Activated naive CD4-positive, alpha-beta T cell treated with anti-CD3 and anti-CD28 coated beads for 36 hours (primary cell): ENCODE results near the gene KIF2C. TPM values are rescaled to one million over a fixed set of nuclear protein-coding genes. Genes with fewer than 3 reads are reported as not detected.
A peak's percentile ranks its signal among the peaks of the same experiment; 100 is the strongest.
"Not testable (repeated sequence)": the region's sequence is repeated elsewhere in the genome, so short reads cannot be mapped to it uniquely, and the experiment has no call there.

ENCODE experiments used
- CTCF ChIA-PET: fragments of 350-600 bp; sonication (Branson Sonifier 250); formaldehyde crosslinking; loops from one replicate; lab custom pipeline; 2021; ENCODE audit warnings: antibody characterized with exemption; lab: Charles Lee
- DNase-seq: peaks from one replicate; pipeline ENCODE4 v3.0.0-alpha.2; 2020
- H3K27ac Mint-ChIP-seq: one replicate; pipeline ENCODE4 v1.8.0; 2021; ENCODE audit warnings: mild to moderate bottlenecking, mixed read lengths
- H3K27me3 Mint-ChIP-seq: one replicate; pipeline ENCODE4 v1.8.0; 2021; ENCODE audit warnings: low read depth, mixed read lengths
- H3K36me3 Mint-ChIP-seq: one replicate; pipeline ENCODE4 v1.8.0; 2021; ENCODE audit warnings: low read depth, mixed read lengths
- H3K4me1 Mint-ChIP-seq: one replicate; pipeline ENCODE4 v1.8.0; 2021; ENCODE audit warnings: low read depth, mixed read lengths
- H3K4me3 Mint-ChIP-seq: one replicate; pipeline ENCODE4 v1.8.0; 2021; ENCODE audit warnings: mild to moderate bottlenecking, moderate library complexity, mixed read lengths
- H3K9me3 Mint-ChIP-seq: one replicate; pipeline ENCODE4 v1.8.0; 2021; ENCODE audit warnings: mixed read lengths
- intact Hi-C: fragments of 100-400 bp; cut with micrococcal nuclease; formaldehyde crosslinking; loops from one replicate; pipeline ENCODE4 v1.15.1; 2023
- total RNA-seq, 2 experiments: library from RNA; stranded (reverse); gene quantifications; one replicate each; pipeline ENCODE4 v1.2.3, GENCODE V29; 2021

The KIF2C gene
- total RNA-seq, 2 experiments from 2014 or later = 147 to 154 TPM

DNA sequence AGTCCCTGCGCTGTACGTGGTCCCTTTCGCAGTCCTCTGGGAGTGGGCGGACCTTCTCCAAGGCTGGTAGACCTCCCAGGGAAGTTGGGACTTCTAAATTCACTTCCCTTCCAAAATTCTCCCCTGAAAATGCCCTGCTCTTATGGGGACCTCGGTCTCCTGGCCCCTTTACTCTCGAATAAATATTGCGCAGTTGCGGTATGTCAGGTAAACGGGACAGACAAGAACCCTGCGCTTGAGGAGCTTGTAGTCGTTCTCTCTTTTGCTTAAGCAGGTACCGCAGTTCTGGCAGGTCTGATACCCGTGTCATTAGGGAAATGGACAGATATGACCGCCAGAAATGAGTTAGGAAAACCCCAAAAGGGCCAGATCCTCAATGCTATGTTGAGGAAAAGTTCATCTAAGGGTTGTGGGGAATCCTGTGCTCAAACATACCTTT lies 561 bp downstream of the KIF2C start:
- peak overlapping the region; percentile 99 for H3K4me3 Mint-ChIP-seq
- H3K9me3 Mint-ChIP-seq = no peaks in the 10 kb centered on the region
- H3K36me3 Mint-ChIP-seq = peaks cover 38% of the 10 kb centered on the region
- H3K4me1 Mint-ChIP-seq = peaks cover 16% of the 10 kb centered on the region
- CTCF ChIA-PET = interaction anchor here (0.7 kb wide), 1 partner anchor 32 kb away, joined by 3 read pairs; no protein-coding TSS in a partner anchor
- no peak for DNase-seq
- H3K27me3 Mint-ChIP-seq = no peaks in the 10 kb centered on the region
- peak overlapping the region; percentile 97 for H3K27ac Mint-ChIP-seq
- intact Hi-C loops = no loop called here

- Mint-ChIP-seq H3K36me3 (peaks cover 53% of the 10 kb centered on the region), H3K27ac (no peak overlapping the region), H3K27me3 (no peaks in the 10 kb centered on the region), H3K4me3 (no peak overlapping the region), H3K9me3 (no peaks in the 10 kb centered on the region), H3K4me1 (peaks cover 16% of the 10 kb centered on the region)
- intact Hi-C loops = no loop called here
- no peak for DNase-seq
- CTCF ChIA-PET = interaction anchor here (0.6 to 1.2 kb wide), 6 partner anchors 13 to 76 kb away, joined by 3 to 5 read pairs (median 3); partner anchors contain the start of gene RNU5D-1
Measured at GRCh38 chr1:44743211-44743610, 3.6 kb downstream of the KIF2C start.

DNA sequence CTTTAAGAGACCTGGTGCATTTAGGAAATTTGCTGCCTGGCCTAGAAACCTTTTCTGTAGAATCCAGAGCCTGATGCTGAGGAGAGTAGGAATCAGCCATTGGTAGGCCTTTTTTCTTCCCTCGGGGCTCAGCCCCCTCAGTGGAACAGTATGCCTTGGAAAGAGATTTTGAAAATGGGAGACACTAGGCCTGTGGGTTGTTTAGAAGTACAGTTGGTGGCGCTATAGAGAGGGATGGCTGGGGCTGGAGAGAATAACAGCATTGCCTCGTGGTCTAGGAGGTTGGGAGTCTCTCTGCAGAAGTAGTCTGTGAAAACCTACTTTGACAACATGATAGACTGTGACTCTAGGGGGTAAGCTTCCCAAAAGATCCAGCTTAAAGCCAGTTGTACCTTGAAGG lies 8.2 kb downstream of the KIF2C start:
- intact Hi-C loops = no loop called here
- DNase-seq = no peak
- Mint-ChIP-seq H3K36me3 (peaks cover 48% of the 10 kb centered on the region), H3K9me3 (no peaks in the 10 kb centered on the region), H3K4me3 (no peak overlapping the region), H3K27ac (no peak overlapping the region), H3K27me3 (no peaks in the 10 kb centered on the region), H3K4me1 (peaks cover 7% of the 10 kb centered on the region)
- CTCF ChIA-PET = interaction anchor here (0.9 to 1.6 kb wide), 4 partner anchors 12 to 27 kb away, joined by 3 to 5 read pairs (median 4); partner anchors contain the start of gene RPS8

DNA sequence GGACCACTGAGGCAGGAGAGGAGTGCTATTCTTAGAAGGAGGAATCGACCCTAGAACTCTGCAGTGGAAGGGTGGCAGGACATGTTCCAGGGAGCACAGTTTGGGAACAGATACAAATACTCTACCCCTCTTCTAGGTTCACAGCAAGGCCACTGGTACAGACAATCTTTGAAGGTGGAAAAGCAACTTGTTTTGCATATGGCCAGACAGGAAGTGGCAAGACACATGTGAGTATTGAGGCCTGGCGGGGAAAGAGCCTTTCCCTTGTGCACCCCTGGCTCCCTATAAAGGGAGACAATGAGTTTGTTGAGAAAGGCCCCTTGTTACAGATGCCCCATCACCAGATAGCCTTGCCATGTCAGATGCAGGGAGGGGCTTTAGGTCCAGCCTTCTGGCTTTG lies 17.8 kb downstream of the KIF2C start:
- Mint-ChIP-seq H3K27ac (no peak overlapping the region), H3K27me3 (no peaks in the 10 kb centered on the region), H3K9me3 (no peaks in the 10 kb centered on the region), H3K36me3 (peaks cover 72% of the 10 kb centered on the region), H3K4me3 (no peak overlapping the region), H3K4me1 (peaks cover 7% of the 10 kb centered on the region)
- CTCF ChIA-PET = no interaction called here
- no peak for DNase-seq
- intact Hi-C loops = no loop called here

DNA sequence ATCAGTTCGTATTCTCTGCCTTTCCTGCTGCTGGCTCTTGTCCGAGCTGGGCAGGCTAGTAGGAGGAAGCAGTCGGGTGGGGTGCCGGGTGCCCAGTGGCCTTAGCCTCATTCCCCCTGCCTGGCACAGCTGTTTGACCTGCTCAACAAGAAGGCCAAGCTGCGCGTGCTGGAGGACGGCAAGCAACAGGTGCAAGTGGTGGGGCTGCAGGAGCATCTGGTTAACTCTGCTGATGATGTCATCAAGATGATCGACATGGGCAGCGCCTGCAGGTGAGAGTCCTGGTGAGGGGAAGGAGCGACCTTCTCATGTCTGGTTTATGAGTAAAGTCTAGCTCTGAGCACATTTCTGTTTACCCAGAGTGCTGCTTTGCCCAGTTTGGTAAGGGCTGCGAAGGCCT lies 19.4 kb downstream of the KIF2C start:
- Mint-ChIP-seq H3K36me3 (peaks cover 75% of the 10 kb centered on the region), H3K27ac (no peak overlapping the region), H3K4me3 (no peak overlapping the region), H3K27me3 (no peaks in the 10 kb centered on the region), H3K9me3 (no peaks in the 10 kb centered on the region), H3K4me1 (no peaks in the 10 kb centered on the region)
- CTCF ChIA-PET = interaction anchor here (0.5 kb wide), 1 partner anchor 16 kb away, joined by 5 read pairs; no protein-coding TSS in a partner anchor
- intact Hi-C loops = no loop called here
- no peak for DNase-seq

DNA sequence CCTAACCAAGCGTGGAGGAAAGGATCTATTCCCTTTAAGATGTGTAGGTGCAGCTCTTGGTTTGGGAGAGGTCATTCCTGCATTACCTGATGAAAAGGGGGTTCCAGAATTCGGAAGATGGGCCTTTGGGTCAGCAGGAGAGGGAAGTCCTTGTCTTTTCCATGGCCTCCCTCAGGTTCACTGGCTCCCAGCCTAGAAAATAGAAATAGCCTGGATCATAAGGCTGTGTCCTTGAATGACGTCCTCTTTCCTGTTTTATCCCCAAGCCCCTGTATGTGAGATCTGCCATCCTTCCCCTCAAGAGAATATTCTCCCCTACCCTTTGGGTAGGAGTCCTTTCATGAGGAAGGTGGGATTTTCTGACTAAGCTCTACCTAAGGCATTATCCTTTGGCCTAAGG lies 21.2 kb downstream of the KIF2C start:
- intact Hi-C loops = no loop called here
- H3K27me3 Mint-ChIP-seq = no peaks in the 10 kb centered on the region
- no peak overlapping the region for H3K4me3 Mint-ChIP-seq
- H3K36me3 Mint-ChIP-seq = peaks cover 68% of the 10 kb centered on the region
- H3K27ac Mint-ChIP-seq = no peak overlapping the region
- H3K9me3 Mint-ChIP-seq = no peaks in the 10 kb centered on the region
- DNase-seq = no peak
- CTCF ChIA-PET = no interaction called here
- H3K4me1 Mint-ChIP-seq = no peaks in the 10 kb centered on the region

DNA sequence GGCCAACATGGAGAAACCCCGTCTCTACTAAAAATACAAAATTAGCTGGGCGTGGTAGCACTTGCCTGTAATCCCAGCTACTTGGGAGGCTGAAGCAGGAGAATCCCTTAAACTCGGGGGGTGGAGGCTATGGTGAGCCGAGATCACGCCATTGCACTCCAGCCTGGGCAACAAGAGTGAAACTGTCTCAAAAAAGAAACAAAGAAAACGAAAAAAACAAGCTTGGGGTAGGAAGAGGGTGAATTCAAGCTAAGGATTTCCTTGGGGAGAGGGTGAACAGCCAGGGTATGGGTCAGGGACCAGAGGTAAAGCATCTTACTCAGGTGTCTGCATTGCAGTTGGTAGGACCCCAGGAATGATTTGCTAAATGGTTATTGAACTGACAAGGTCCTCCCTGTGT lies 26.8 kb downstream of the KIF2C start:
- not testable (repeated sequence) for H3K27me3 Mint-ChIP-seq
- H3K36me3 Mint-ChIP-seq = peaks cover 39% of the 10 kb centered on the region
- CTCF ChIA-PET = interaction anchor here (1.1 kb wide), 1 partner anchor 18 kb away, joined by 5 read pairs; no protein-coding TSS in a partner anchor

DNA sequence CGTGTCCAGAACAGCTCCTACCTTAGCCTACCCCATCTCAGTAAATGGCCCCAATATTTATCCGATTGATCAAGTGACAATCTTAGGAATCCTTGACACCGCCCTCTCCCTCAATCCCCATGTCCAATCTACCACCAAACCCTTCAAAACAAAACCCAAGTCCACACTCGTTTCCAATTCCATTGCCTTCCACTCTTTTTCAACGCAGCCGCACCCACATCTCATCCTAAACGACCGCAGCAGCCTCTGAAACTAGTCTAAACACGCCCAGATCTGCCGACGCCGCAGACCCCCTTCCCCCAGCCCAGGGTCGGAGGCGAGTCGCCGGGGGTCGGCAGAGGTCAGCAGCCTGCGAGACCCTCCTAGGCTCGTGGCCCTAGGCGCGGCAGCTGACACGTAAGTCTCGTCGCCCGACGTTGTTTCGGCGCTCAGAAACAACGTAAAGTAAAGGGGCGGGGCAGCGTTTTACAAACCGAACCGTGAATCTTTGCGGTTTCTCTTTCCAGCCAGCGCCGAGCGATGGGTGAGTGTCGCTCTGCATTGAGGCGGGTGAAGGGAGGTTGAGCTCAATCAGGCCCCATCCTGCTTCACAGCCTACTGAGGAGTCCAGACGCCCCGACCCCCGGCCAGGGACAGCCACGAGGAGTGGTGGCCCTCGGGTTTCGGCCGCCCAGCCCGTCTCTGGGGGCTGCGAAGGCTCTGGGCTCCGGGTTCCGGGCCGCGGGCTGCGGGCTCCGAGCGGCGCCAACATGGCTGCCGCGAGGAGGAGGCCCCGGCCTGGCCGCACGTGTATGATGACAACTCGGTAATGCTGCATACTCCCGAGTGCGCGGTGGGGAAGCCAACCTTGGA lies 35.7 kb downstream of the KIF2C start, which contains the start of gene RPS8:
Gene RPS8 (plus strand): TSS at position 463 of the 852 bp plus-strand sequence. CDS start 57 bp downstream, at position 520.
- Mint-ChIP-seq H3K36me3 (peaks cover 52% of the 10 kb centered on the region), H3K27ac (peak within 1 kb of the TSS; percentile 92), H3K9me3 (no peaks in the 10 kb centered on the region), H3K4me1 (peaks cover 32% of the 10 kb centered on the region), H3K27me3 (no peaks in the 10 kb centered on the region), H3K4me3 (peak within 1 kb of the TSS; percentile 95)
- CTCF ChIA-PET = interaction anchor here (0.6 to 4.3 kb wide), 8 partner anchors 10 to 79 kb away, joined by 3 to 28 read pairs (median 4); partner anchors contain the start of gene RNU5D-1
- DNase-seq = peak; percentile 94
- intact Hi-C loops = loop anchor here (1.0 kb wide), 5 partner anchors 9 to 211 kb away; partner anchors contain the start of genes EIF2B3, KIF2C and RNU5D-1

More for the DNA sequence above, 26.8 kb downstream of the KIF2C start:
- DNase-seq, H3K4me3 Mint-ChIP-seq, intact Hi-C loops, H3K9me3 Mint-ChIP-seq, H3K4me1 Mint-ChIP-seq, H3K27ac Mint-ChIP-seq: not testable (repeated sequence)

DNA sequence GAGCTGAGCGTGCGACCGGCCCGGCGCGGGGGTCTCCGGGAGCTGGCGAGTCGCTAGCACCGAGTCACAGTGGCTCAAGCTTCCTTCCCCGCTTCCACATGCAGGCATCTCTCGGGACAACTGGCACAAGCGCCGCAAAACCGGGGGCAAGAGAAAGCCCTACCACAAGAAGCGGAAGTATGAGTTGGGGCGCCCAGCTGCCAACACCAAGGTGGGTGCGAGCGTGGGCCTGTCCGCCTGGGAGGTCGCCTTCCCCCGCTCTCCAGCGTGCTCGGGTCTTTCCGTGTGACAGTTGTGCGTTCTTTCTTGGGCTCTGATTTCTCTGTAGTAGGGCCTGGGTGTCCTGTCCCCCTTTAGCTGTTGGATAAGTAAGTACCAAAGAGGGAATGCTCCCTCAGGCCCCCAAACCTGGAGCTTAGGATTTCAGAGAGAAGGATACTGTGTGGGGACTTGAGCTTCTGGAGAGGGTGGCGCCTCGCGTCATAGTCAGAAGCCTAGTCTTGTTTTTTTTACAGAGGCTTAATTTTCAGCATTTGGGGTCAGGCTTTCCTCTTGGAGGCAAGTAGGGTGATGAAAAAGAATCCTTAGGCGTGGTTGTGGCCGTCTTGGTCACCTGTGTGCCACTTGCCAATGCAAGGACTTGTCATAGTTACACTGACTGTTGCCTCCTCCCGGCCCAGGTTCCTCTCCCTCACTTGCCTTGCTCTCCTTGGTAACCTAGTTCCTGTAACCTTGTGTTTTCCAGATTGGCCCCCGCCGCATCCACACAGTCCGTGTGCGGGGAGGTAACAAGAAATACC lies 36.5 kb downstream of the KIF2C start:
- DNase-seq = peak; percentile 48
- no peaks in the 10 kb centered on the region for H3K9me3 Mint-ChIP-seq
- peak overlapping the region; percentile 95 for H3K4me3 Mint-ChIP-seq
- CTCF ChIA-PET = interaction anchor here (0.6 to 4.3 kb wide), 7 partner anchors 9 to 78 kb away, joined by 3 to 28 read pairs (median 4); partner anchors contain the start of gene RNU5D-1
- no peaks in the 10 kb centered on the region for H3K27me3 Mint-ChIP-seq
- H3K4me1 Mint-ChIP-seq = peaks cover 35% of the 10 kb centered on the region
- H3K36me3 Mint-ChIP-seq = peaks cover 59% of the 10 kb centered on the region
- peak overlapping the region; percentile 92 for H3K27ac Mint-ChIP-seq
- intact Hi-C loops = loop anchor here (1.0 to 2.0 kb wide), 6 partner anchors 8 to 210 kb away; partner anchors contain the start of genes EIF2B3, KIF2C, PLK3 and RNU5D-1

GRCh38 chr1:44776730-44777068 lies 37.1 kb downstream of the KIF2C start:
- no peaks in the 10 kb centered on the region for H3K9me3 Mint-ChIP-seq
- peak overlapping the region; percentile 95 for H3K4me3 Mint-ChIP-seq
- DNase-seq = no peak
- CTCF ChIA-PET = interaction anchor here (0.7 to 4.3 kb wide), 3 partner anchors 8 to 737 kb away, joined by 3 to 28 read pairs (median 21); partner anchors contain the start of gene RNU5D-1
- peak overlapping the region; percentile 92 for H3K27ac Mint-ChIP-seq
- intact Hi-C loops = loop anchor here (2.0 kb wide), 1 partner anchor 24 kb away; the partner anchor contains the start of gene PLK3
- no peaks in the 10 kb centered on the region for H3K27me3 Mint-ChIP-seq
- peaks cover 65% of the 10 kb centered on the region for H3K36me3 Mint-ChIP-seq
- H3K4me1 Mint-ChIP-seq = peaks cover 36% of the 10 kb centered on the region

DNA sequence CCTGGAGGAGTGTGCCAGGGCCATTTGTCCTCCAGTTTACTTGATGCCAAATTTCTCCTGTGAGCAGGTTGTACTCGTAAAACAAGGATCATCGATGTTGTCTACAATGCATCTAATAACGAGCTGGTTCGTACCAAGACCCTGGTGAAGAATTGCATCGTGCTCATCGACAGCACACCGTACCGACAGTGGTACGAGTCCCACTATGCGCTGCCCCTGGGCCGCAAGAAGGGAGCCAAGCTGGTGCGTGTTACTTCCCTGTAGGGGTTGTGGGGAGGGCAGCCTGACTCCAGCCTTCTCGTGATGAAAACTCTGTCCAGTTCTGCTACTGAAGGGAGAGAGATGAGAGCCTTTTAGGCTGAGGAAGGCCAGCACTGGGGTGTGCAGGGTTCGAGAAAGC lies 37.9 kb downstream of the KIF2C start:
- Mint-ChIP-seq H3K4me3 (peak overlapping the region; percentile 95), H3K36me3 (peaks cover 70% of the 10 kb centered on the region), H3K27ac (peak overlapping the region; percentile 92), H3K4me1 (peaks cover 36% of the 10 kb centered on the region), H3K27me3 (no peaks in the 10 kb centered on the region), H3K9me3 (no peaks in the 10 kb centered on the region)
- CTCF ChIA-PET = interaction anchor here (3.4 to 4.3 kb wide), 2 partner anchors 8 to 46 kb away, joined by 21 to 28 read pairs; partner anchors contain the start of gene RNU5D-1
- DNase-seq = no peak
- intact Hi-C loops = loop anchor here (2.0 kb wide), 1 partner anchor 23 kb away; the partner anchor contains the start of gene PLK3
